KOPT-K1 (cell line): ENCODE data around the gene ERLIN1.

Experiments used
- H3K27ac ChIP-seq: fragments of 200-600 bp; sonication (generic); 2 replicates; pipeline ENCODE4 v1.5.1; 2016; ENCODE audit warnings: antibody characterized with exemption, mild to moderate bottlenecking, low read depth, low read length; ENCODE audit not compliant: poor library complexity, severe bottlenecking
- H3K36me3 ChIP-seq: fragments of 200-600 bp; sonication (generic); 2 replicates; pipeline ENCODE4 v1.5.1; 2017; ENCODE audit warnings: antibody characterized with exemption, mild to moderate bottlenecking, low read length, moderate library complexity; ENCODE audit not compliant: insufficient read depth
- H3K9me3 ChIP-seq: fragments of 200-600 bp; sonication (generic); 2 replicates; pipeline ENCODE4 v1.5.1; 2017; ENCODE audit warnings: antibody characterized with exemption, low read length, mild to moderate bottlenecking; ENCODE audit not compliant: insufficient read depth, poor library complexity, severe bottlenecking

Gene ERLIN1

GRCh38 chr10:100185364-100186252 is at the start of gene ERLIN1:
TSS of gene ERLIN1 (minus strand) at chr10:100186029. CDS start at chr10:100185626, 403 bp downstream.
- Histone ChIP-seq H3K36me3 (peaks cover 63% of the 10 kb centered on the region), H3K9me3 (no peaks in the 10 kb centered on the region), H3K27ac (peak within 1 kb of the TSS; percentile 95)

DNA sequence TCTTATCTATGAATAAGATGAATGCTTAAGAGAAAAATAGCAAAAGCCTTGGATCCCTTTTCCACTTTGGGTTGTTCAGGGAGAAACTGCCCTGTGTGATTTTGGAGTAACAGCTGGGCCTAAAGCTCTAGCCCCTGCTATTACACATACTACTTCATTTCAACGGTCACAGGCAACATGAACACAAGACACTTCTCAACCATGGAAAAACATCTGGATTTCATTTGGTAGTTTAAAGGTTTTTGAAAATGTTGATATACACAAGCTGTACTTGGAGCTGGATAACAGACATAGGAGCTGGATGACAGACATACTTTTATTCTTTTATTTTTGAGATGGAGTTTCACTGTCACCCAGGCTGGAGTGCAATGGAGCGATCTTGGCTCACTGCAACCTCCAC is 46.3 kb upstream of the ERLIN1 start:
- H3K27ac ChIP-seq, result no peak overlapping the region
- peaks cover 65% of the 10 kb centered on the region for H3K36me3 ChIP-seq
- H3K9me3 ChIP-seq, result no peaks in the 10 kb centered on the region

GRCh38 chr10:100229819-100230422 is 44.1 kb upstream of the ERLIN1 start:
- Histone ChIP-seq H3K9me3 (no peaks in the 10 kb centered on the region), H3K36me3 (peaks cover 50% of the 10 kb centered on the region), H3K27ac (peak overlapping the region; percentile 69)

GRCh38 chr10:100223879-100224278 is 38.0 kb upstream of the ERLIN1 start:
- Histone ChIP-seq H3K9me3 (no peaks in the 10 kb centered on the region), H3K27ac (no peak overlapping the region), H3K36me3 (peaks cover 65% of the 10 kb centered on the region)

GRCh38 chr10:100222529-100222928 is 36.7 kb upstream of the ERLIN1 start:
- Histone ChIP-seq H3K36me3 (peaks cover 78% of the 10 kb centered on the region), H3K9me3 (no peaks in the 10 kb centered on the region)

DNA sequence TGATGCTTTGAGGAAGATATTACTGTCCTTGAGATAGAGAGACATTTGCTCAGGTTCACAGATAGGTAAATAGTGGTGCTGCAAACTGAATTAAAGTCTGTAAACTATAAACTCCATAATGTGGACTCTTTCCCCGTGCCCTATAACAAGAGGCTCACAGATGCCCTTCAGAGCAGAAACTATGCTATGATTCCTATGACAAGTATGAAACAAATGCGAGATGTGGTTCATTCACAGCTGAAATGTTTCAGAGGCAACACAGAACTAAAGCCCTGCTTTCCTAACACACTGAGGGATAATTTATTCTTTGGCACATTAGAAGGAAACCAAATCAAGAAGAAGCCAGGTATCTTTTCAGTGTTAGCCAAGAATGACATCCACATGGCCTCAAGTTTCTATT is 30.2 kb upstream of the ERLIN1 start:
- H3K36me3 ChIP-seq, result peaks cover 100% of the 10 kb centered on the region

More at GRCh38 chr10:100222529-100222928, 36.7 kb upstream of the ERLIN1 start:
- no peak overlapping the region for H3K27ac ChIP-seq

DNA sequence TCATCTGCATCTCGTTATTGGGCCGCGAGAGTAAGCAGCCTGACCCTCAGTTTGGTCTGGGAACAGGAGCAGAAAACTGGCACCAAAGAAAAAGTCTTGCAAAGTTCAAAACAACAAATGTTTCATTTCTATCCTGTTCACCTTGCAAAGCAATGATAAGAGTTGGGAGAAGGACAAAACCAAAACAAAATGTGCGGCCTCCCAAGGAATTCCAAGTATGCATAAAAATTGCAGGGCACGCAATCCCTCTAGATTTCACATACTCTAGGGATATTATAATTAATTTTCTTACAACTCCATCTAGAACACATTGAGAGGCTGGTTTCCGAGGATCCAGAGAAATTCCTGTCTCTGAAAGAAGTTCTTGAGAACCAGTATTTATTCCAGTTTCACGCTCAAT is 23.5 kb upstream of the ERLIN1 start:
- no peaks in the 10 kb centered on the region for H3K9me3 ChIP-seq
- H3K36me3 ChIP-seq, result peaks cover 94% of the 10 kb centered on the region
- no peak overlapping the region for H3K27ac ChIP-seq

More for the DNA sequence above, 30.2 kb upstream of the ERLIN1 start:
- no peak overlapping the region for H3K27ac ChIP-seq
- no peaks in the 10 kb centered on the region for H3K9me3 ChIP-seq

GRCh38 chr10:100208276-100208675 is 22.4 kb upstream of the ERLIN1 start:
- Histone ChIP-seq H3K27ac (no peak overlapping the region), H3K9me3 (no peaks in the 10 kb centered on the region), H3K36me3 (peaks cover 94% of the 10 kb centered on the region)

DNA sequence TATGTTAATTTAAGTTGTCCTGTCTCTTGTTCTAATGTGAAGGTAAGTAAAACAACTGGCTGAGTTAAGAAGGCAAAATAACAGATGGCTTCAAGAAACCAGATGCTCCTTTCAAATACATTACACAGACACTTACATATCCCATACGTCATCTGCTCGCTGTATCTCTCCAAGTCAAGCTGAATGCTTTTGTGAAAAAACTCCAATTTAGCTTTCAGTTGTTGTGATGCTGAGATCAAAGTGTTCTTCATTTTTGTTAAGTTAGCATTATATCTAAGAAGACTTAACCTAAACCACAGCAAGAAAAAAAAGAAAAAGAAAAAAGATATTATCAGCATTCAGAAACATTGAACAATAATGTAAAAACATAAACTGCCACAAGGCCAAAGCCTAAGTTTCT is 18.5 kb upstream of the ERLIN1 start:
- H3K9me3 ChIP-seq, result no peaks in the 10 kb centered on the region
- H3K36me3 ChIP-seq, result peaks cover 98% of the 10 kb centered on the region
- no peak overlapping the region for H3K27ac ChIP-seq

DNA sequence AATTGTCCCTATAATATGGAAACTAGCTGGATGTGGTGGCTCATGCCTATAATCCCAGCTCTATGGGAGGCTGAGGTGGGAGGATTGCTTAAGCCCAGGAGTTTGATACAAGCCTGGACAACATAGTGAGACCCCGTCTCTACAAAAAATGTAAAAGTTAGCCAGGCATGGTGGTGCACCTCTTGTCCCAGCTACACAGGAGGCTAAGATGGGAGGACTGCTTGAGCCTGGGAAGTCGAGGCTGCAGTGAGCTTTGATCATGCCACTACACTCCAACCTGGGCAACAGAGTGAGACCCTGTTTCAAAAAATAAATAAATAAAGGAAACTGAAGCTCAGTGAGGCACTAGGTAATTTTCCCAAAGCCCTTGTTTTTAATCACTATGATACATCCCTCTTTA is 15.7 kb upstream of the ERLIN1 start:
- H3K27ac ChIP-seq, result no peak overlapping the region
- H3K36me3 ChIP-seq, result peaks cover 98% of the 10 kb centered on the region
- H3K9me3 ChIP-seq, result no peaks in the 10 kb centered on the region

- peaks cover 97% of the 10 kb centered on the region for H3K36me3 ChIP-seq
- H3K27ac ChIP-seq, result no peak overlapping the region
- no peaks in the 10 kb centered on the region for H3K9me3 ChIP-seq
Measured at GRCh38 chr10:100194711-100195110, 8.9 kb upstream of the ERLIN1 start.

GRCh38 chr10:100192350-100192749 is 6.5 kb upstream of the ERLIN1 start:
- no peaks in the 10 kb centered on the region for H3K9me3 ChIP-seq
- peaks cover 94% of the 10 kb centered on the region for H3K36me3 ChIP-seq
- H3K27ac ChIP-seq, result no peak overlapping the region

DNA sequence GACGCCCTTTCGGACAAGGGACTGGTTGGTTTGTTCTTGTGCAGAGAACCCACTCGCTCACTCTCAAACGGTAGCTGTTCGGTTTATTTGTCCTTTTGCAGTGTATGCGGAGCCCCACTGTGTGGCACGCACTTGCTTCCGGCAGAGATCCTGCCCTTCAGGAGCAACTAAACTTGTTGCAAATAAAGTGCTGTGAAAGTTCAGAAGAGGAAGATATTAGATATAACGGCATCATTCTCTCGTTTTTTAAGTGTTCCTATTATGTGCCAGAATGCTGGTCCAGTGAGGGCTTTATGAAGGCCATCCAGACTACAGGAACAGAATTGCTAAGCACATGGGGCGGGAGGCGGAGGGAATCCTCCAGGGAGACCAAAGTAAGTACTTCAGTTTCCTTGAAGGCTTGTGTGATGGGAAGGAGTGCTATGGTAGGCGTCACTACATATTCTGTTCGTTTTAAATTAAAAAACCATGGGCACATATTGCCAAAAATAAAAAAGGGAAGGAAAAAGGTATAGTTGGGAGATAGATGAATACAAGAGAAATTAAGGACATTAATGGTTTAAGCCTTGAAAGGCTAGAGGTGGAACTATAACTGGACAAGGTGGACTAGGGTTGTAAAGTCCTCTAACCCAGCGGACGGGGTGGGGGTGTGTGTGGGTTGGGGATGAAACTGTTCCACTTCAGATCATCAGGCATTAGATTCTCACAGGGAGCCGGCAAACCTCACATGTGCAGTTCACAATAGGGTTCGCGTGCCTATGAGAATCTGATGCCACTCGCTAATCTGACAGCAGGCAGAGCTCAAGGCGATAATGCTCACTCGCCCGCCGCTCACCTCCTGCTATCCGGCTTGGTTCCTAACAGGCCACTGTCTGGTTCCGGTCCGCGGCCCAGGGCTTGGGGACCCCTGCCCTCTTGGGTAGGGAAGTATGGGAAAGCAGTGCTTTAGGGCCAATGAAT is 704 bp upstream of the ERLIN1 start:
- Histone ChIP-seq H3K27ac (peak overlapping the region; percentile 95), H3K9me3 (no peaks in the 10 kb centered on the region), H3K36me3 (peaks cover 63% of the 10 kb centered on the region)

GRCh38 chr10:100184840-100185239 is 989 bp downstream of the ERLIN1 start:
- Histone ChIP-seq H3K36me3 (peaks cover 63% of the 10 kb centered on the region), H3K27ac (peak overlapping the region; percentile 95), H3K9me3 (no peaks in the 10 kb centered on the region)

DNA sequence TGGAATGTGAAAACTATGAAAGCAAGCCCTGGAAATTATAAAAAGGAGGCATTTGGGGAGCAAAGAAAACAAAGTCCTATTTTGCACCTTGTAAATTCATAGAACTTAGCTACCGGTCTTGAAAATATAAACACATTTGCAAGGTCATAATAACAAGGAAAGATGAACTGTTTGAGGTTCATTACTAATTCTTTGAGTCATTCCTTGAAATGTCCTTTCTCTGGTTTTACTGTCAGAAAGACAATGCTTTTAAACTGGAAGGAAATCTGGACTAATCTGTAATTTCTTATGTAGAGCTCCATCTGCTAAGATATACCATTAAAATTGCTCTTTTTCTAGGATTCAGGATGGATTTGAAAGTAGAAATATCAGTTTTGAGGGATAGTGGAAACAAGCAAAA is 1.4 kb downstream of the ERLIN1 start:
- H3K27ac ChIP-seq, result peak overlapping the region; percentile 95
- no peaks in the 10 kb centered on the region for H3K9me3 ChIP-seq
- H3K36me3 ChIP-seq, result peaks cover 63% of the 10 kb centered on the region
